ENCODE data around the gene ANKRD44.

The ANKRD44 gene

GRCh38 chr2:197163712-197164140, 146.9 kb downstream of the ANKRD44 start:
- Histone ChIP-seq H3K9me3 (replicated peaks; ENCODE audit: low read length) (no peaks in the 10 kb centered on the region), H3K36me3 (ENCODE audit: insufficient read depth, low read length) (no peaks in the 10 kb centered on the region), H3K27me3 (ENCODE audit: control insufficient read depth, insufficient read depth, low read length) (no peaks in the 10 kb centered on the region), H3K9ac (ENCODE audit: low read depth, low read length) (no peak overlapping the region), H3K4me3 (ENCODE audit: low read length) (no peak overlapping the region), H3K4me2 (ENCODE audit: low read length) (no peak overlapping the region), H3K4me1 (ENCODE audit: control insufficient read depth, insufficient read depth, low read length) (peaks cover 23% of the 10 kb centered on the region)

GRCh38 chr2:197161774-197162173, 148.8 kb downstream of the ANKRD44 start:
- Histone ChIP-seq H3K36me3 (ENCODE audit: insufficient read depth, low read length) (no peaks in the 10 kb centered on the region), H3K27me3 (ENCODE audit: control insufficient read depth, insufficient read depth, low read length) (no peaks in the 10 kb centered on the region), H3K4me1 (ENCODE audit: control insufficient read depth, insufficient read depth, low read length) (peaks cover 31% of the 10 kb centered on the region), H3K9me3 (replicated peaks; ENCODE audit: low read length) (no peaks in the 10 kb centered on the region), H3K9ac (ENCODE audit: low read depth, low read length) (no peak overlapping the region), H3K4me2 (ENCODE audit: low read length) (no peak overlapping the region), H3K4me3 (ENCODE audit: low read length) (no peak overlapping the region)

- H3K36me3 ChIP-seq (ENCODE audit: insufficient read depth, low read length): no peaks in the 10 kb centered on the region
- H3K9me3 ChIP-seq (replicated peaks; ENCODE audit: low read length): no peaks in the 10 kb centered on the region
- H3K4me1 ChIP-seq (ENCODE audit: control insufficient read depth, insufficient read depth, low read length): peaks cover 31% of the 10 kb centered on the region
- H3K4me2 ChIP-seq (ENCODE audit: low read length): peak overlapping the region; percentile 60
- peak overlapping the region; percentile 17 for H3K4me3 ChIP-seq (ENCODE audit: low read length)
- H3K27me3 ChIP-seq (ENCODE audit: control insufficient read depth, insufficient read depth, low read length): no peaks in the 10 kb centered on the region
- peak overlapping the region; percentile 59 for H3K9ac ChIP-seq (ENCODE audit: low read depth, low read length)
These were observed 150.8 kb downstream of the ANKRD44 start for GRCh38 chr2:197159661-197160211.

- H3K9me3 ChIP-seq (replicated peaks; ENCODE audit: low read length): no peaks in the 10 kb centered on the region
- peak overlapping the region; percentile 59 for H3K9ac ChIP-seq (ENCODE audit: low read depth, low read length)
- peak overlapping the region; percentile 60 for H3K4me2 ChIP-seq (ENCODE audit: low read length)
- H3K27me3 ChIP-seq (ENCODE audit: control insufficient read depth, insufficient read depth, low read length): no peaks in the 10 kb centered on the region
- peaks cover 31% of the 10 kb centered on the region for H3K4me1 ChIP-seq (ENCODE audit: control insufficient read depth, insufficient read depth, low read length)
- H3K36me3 ChIP-seq (ENCODE audit: insufficient read depth, low read length): no peaks in the 10 kb centered on the region
- peak overlapping the region; percentile 17 for H3K4me3 ChIP-seq (ENCODE audit: low read length)
These were observed 151.7 kb downstream of the ANKRD44 start for GRCh38 chr2:197158591-197159550.

GRCh38 chr2:197157879-197158537, 152.6 kb downstream of the ANKRD44 start:
- H3K4me3 ChIP-seq (ENCODE audit: low read length): no peak overlapping the region
- H3K9me3 ChIP-seq (replicated peaks; ENCODE audit: low read length): no peaks in the 10 kb centered on the region
- H3K4me2 ChIP-seq (ENCODE audit: low read length): peak overlapping the region; percentile 60
- peaks cover 38% of the 10 kb centered on the region for H3K4me1 ChIP-seq (ENCODE audit: control insufficient read depth, insufficient read depth, low read length)
- no peaks in the 10 kb centered on the region for H3K27me3 ChIP-seq (ENCODE audit: control insufficient read depth, insufficient read depth, low read length)
- H3K36me3 ChIP-seq (ENCODE audit: insufficient read depth, low read length): no peaks in the 10 kb centered on the region
- no peak overlapping the region for H3K9ac ChIP-seq (ENCODE audit: low read depth, low read length)

- Histone ChIP-seq H3K9ac (ENCODE audit: low read depth, low read length) (no peak overlapping the region), H3K9me3 (replicated peaks; ENCODE audit: low read length) (no peaks in the 10 kb centered on the region), H3K27me3 (ENCODE audit: control insufficient read depth, insufficient read depth, low read length) (no peaks in the 10 kb centered on the region), H3K4me2 (ENCODE audit: low read length) (no peak overlapping the region), H3K4me1 (ENCODE audit: control insufficient read depth, insufficient read depth, low read length) (peaks cover 48% of the 10 kb centered on the region), H3K36me3 (ENCODE audit: insufficient read depth, low read length) (no peaks in the 10 kb centered on the region), H3K4me3 (ENCODE audit: low read length) (no peak overlapping the region)
These were observed 153.8 kb downstream of the ANKRD44 start for GRCh38 chr2:197156771-197157170.

- Histone ChIP-seq H3K4me2 (ENCODE audit: low read length) (peak overlapping the region; percentile 60), H3K4me1 (ENCODE audit: control insufficient read depth, insufficient read depth, low read length) (peaks cover 20% of the 10 kb centered on the region), H3K4me3 (ENCODE audit: low read length) (no peak overlapping the region), H3K9ac (ENCODE audit: low read depth, low read length) (peak overlapping the region; percentile 27), H3K36me3 (ENCODE audit: insufficient read depth, low read length) (no peaks in the 10 kb centered on the region), H3K27me3 (ENCODE audit: control insufficient read depth, insufficient read depth, low read length) (no peaks in the 10 kb centered on the region), H3K9me3 (replicated peaks; ENCODE audit: low read length) (no peaks in the 10 kb centered on the region)
These were observed 157.9 kb downstream of the ANKRD44 start for GRCh38 chr2:197152451-197153228.

GRCh38 chr2:197149546-197149945, 161.0 kb downstream of the ANKRD44 start:
- Histone ChIP-seq H3K27me3 (ENCODE audit: control insufficient read depth, insufficient read depth, low read length) (no peaks in the 10 kb centered on the region), H3K4me2 (ENCODE audit: low read length) (no peak overlapping the region), H3K4me1 (ENCODE audit: control insufficient read depth, insufficient read depth, low read length) (peaks cover 20% of the 10 kb centered on the region), H3K36me3 (ENCODE audit: insufficient read depth, low read length) (no peaks in the 10 kb centered on the region), H3K9ac (ENCODE audit: low read depth, low read length) (no peak overlapping the region), H3K4me3 (ENCODE audit: low read length) (no peak overlapping the region), H3K9me3 (replicated peaks; ENCODE audit: low read length) (no peaks in the 10 kb centered on the region)

- peaks cover 17% of the 10 kb centered on the region for H3K4me1 ChIP-seq (ENCODE audit: control insufficient read depth, insufficient read depth, low read length)
These were observed 162.2 kb downstream of the ANKRD44 start for GRCh38 chr2:197148401-197148800.

GRCh38 chr2:197147942-197148341, 162.6 kb downstream of the ANKRD44 start:
- Histone ChIP-seq H3K4me2 (ENCODE audit: low read length) (no peak overlapping the region), H3K4me3 (ENCODE audit: low read length) (no peak overlapping the region), H3K4me1 (ENCODE audit: control insufficient read depth, insufficient read depth, low read length) (peaks cover 12% of the 10 kb centered on the region), H3K9me3 (replicated peaks; ENCODE audit: low read length) (no peaks in the 10 kb centered on the region), H3K36me3 (ENCODE audit: insufficient read depth, low read length) (no peaks in the 10 kb centered on the region), H3K27me3 (ENCODE audit: control insufficient read depth, insufficient read depth, low read length) (no peaks in the 10 kb centered on the region), H3K9ac (ENCODE audit: low read depth, low read length) (no peak overlapping the region)

More at GRCh38 chr2:197148401-197148800, 162.2 kb downstream of the ANKRD44 start:
- H3K4me2 ChIP-seq (ENCODE audit: low read length): no peak overlapping the region
- no peaks in the 10 kb centered on the region for H3K9me3 ChIP-seq (replicated peaks; ENCODE audit: low read length)
- H3K9ac ChIP-seq (ENCODE audit: low read depth, low read length): no peak overlapping the region
- no peak overlapping the region for H3K4me3 ChIP-seq (ENCODE audit: low read length)
- no peaks in the 10 kb centered on the region for H3K27me3 ChIP-seq (ENCODE audit: control insufficient read depth, insufficient read depth, low read length)
- H3K36me3 ChIP-seq (ENCODE audit: insufficient read depth, low read length): no peaks in the 10 kb centered on the region

- Histone ChIP-seq H3K9ac (ENCODE audit: low read depth, low read length) (no peak overlapping the region), H3K9me3 (replicated peaks; ENCODE audit: low read length) (no peaks in the 10 kb centered on the region), H3K4me1 (ENCODE audit: control insufficient read depth, insufficient read depth, low read length) (peaks cover 5% of the 10 kb centered on the region), H3K36me3 (ENCODE audit: insufficient read depth, low read length) (no peaks in the 10 kb centered on the region), H3K4me2 (ENCODE audit: low read length) (no peak overlapping the region), H3K4me3 (ENCODE audit: low read length) (no peak overlapping the region), H3K27me3 (ENCODE audit: control insufficient read depth, insufficient read depth, low read length) (no peaks in the 10 kb centered on the region)
These were observed 163.6 kb downstream of the ANKRD44 start for GRCh38 chr2:197146995-197147394.
